HG02970 (cell line): ENCODE results near the gene GET4.

Source experiments
- ATAC-seq: cut with Tn5 transposase; IDR thresholded peaks from one replicate; pipeline ENCODE4 v1.9.1; 2021; ENCODE audit warnings: mild to moderate bottlenecking, moderate library complexity, moderate number of reproducible peaks; ENCODE audit not compliant: unreplicated experiment, low FRiP score

GET4 gene, protein sequence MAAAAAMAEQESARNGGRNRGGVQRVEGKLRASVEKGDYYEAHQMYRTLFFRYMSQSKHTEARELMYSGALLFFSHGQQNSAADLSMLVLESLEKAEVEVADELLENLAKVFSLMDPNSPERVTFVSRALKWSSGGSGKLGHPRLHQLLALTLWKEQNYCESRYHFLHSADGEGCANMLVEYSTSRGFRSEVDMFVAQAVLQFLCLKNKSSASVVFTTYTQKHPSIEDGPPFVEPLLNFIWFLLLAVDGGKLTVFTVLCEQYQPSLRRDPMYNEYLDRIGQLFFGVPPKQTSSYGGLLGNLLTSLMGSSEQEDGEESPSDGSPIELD

DNA sequence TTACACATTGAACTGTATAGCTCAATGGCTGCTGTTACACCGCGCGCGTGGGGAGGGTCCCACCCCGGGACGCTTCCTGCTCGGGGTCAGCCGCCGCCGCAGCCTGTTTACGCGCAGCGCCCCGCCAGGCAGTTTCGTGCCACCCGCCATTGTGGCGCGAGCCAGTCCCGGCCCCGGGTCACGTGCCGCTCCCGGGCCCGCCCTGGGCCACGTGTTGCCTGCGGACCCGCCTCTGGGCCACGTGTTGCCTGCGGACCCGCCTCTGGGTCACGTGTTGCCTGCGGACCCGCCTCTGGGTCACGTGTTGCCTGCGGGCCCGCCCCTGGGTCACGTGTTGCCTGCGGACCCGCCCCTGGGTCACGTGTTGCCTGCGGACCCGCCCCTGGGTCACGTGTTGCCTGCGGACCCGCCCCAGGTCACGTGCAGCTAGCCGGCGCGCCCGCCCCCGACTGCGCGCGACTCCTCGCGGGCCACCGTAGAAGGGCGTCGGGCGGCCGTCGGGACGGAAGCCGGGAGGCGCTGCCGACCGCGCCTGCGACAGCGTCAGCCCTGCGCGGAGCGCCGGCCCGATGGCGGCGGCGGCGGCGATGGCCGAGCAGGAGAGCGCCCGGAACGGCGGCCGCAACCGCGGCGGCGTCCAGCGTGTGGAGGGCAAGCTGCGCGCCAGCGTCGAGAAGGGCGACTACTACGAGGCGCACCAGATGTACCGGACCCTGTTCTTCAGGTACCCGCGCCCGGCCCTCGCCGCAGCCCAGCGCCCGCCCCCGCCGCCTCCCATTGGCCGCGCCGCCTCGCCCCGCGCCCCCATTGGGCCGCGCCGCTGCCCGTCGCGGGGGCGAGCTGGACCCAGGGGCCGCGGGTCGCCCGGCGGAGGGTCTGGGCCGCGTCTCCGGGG, at the start of gene GET4:
TSS of gene GET4 (plus strand) at position 478 of the 895 bp plus-strand sequence. CDS start at position 570, 92 bp downstream.
- ATAC-seq = peak; percentile 84

DNA sequence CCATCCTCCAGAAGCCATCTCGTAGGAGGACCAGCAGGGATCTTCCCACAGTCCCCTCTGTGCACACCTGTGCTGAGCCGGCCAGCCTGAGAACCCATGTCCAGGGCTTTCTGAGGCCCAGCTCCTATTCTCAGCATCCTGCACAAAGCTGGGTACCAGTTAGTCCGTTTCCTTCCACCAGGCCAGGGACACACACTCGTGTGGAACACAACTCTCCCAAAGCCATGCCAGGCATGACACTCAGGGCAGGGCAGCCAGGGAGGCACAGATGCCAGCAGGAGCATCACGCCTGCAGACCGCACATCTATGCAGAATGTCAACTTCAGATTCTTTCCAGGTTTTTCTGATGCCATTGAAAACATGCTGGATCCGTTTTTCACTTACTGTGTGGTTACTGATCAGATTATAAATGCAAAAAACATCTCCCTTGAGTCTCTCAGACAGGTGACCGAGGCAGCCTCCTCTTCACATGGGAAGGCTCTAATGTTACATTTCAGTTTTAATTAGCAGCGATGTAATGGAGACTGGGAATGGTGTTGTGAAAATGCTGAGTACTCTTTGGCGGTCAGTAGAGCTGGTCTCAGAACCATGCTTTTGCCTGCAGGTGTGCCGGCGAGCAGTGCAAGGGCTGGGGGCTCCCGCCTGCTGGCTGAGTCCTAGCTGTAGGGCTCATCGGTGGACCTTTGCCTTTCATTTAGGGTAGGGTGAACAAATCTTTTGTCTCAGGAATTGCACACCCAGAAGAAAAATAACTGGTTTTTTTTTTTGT, 47.4 kb upstream of the GET4 start:
- ATAC-seq = no peak

DNA sequence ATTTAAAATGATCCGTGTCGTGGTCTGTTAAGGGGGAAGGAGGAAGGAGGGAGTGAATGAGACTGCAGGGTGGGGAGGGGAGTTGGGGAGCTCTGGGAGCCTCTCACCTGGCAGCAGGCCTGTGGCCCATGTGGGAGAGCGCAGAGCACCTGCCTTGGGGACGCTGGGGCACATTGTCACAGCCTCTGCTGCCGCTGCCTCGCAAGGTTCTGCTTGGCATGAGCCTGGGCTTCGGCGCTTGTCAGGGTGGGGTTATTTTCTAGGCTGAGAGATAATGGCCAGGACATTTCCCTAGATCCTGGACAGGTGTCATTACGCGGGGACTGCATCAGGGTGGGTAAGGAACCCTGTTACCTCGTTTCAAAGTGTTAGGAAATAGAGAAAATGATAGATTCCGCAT, 46.3 kb upstream of the GET4 start:
- no peak for ATAC-seq

DNA sequence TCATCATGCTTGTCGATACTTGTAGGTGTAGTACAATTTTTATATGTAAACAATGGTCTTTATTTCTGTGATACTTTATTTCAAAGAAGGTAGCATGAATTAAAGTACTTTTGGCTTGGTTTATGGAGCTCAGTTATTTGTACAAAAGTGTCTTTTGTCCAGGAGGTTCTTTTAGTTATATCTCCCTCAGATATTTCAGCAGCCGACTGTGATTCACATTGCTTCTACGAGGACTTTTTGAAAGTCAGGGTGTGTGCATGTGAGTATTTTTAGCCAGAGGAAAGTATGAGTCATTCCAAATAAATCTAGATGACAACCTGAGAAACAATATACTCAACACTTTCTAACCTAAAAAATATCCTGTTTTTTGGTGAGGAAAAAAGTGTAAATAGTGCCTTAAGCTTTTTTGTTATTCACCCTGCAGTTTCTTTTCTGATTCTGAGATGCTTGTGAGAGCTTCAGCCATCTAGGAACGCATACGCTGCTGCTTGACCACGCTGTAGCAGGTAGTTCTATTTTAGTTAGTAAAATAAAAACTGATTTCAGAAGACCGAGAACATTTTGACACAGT, 44.7 kb upstream of the GET4 start:
- ATAC-seq = no peak

DNA sequence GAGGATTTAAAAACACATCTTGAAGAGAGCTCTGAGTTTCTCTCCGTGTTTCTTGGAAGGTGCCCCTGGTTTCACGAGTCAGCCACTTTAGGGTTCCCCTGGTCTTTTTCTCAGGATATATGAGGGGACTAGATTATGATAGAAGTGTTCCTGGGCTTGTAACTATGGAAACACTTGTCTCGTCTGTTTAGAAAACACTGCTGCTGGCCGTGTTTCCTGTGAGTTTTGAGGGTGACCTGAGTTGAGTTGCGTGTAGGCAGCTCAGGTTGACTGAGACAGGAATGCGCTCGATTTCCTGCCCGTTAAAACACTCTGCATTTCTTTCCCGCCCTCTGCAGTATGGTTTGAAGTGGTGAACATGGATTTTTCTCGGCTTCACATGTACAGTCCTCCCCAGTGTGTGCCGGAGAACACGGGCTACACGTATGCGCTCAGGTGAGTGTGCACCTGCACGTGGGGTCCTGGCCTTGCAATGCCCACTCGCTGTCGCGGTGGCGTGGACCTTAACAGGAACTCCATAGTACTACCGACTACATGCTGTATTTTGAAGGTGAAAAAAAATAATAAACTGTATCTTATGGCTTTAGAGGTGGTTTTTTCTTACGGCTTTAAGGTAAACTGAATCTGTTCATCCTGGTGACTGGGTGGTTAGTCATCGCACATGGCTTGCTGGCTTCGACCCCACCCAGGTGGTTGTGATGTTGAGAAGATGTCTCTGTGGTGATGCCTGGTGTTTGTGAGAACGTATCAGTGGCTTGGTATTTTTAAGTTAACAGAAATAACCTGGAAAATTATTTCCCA, 44.0 kb upstream of the GET4 start, which contains the start of gene SUN1:
TSS of gene SUN1 (plus strand) at position 310 of the 801 bp plus-strand sequence. CDS start at position 359, 49 bp downstream.
- ATAC-seq = no peak

DNA sequence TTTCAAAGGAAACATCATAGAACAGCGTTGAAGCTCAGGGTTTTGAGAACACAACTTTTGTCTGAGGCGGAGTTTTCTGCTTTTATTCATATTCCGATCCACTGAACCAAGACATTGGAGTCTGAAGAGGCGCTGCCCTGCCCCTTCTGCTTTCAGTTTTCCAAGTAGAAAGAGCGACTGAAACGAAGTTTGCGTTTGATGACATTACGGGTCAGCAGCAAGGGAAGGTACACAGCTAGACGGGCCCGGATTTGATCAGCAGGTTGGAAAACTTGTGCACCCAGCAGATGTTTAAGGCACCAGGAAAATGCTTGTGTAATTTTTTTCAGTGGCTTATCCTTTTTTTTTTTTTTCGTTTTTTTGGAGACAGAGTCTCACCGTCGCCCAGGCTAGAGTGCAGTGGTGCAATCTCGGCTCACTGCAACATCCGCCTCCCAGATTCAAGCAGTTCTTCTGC, 43.4 kb upstream of the GET4 start:
- ATAC-seq = no peak

DNA sequence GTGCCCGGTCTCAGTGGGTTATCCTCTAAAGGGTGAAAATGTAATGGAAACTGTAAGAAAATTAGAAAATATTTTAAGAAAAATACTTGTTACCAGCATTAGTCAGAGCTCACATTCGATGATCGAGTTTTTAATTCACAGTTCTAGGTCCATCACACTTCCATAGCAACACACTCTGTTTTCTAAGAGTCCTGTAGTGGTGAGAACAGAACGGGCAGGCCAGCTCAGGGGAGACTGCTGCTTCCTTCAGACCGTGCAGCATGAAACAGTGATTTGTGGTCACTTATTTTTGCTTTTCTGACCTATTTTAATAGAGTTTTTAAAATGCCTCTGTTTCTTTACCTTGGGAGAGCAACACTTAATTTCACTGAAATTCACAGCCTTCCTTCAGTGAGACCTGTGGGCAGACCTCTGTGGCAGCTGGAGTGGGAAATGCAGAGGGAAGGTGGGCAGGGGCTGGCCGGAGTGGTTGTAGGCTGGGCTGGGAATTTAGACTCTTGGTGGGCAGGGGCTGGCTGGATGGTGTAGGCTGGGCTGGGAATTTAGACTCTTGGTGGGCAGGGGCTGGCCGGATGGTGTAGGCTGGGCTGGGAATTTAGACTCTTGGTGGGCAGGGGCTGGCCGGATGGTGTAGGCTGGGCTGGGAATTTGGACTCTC, 42.6 kb upstream of the GET4 start:
- no peak for ATAC-seq

DNA sequence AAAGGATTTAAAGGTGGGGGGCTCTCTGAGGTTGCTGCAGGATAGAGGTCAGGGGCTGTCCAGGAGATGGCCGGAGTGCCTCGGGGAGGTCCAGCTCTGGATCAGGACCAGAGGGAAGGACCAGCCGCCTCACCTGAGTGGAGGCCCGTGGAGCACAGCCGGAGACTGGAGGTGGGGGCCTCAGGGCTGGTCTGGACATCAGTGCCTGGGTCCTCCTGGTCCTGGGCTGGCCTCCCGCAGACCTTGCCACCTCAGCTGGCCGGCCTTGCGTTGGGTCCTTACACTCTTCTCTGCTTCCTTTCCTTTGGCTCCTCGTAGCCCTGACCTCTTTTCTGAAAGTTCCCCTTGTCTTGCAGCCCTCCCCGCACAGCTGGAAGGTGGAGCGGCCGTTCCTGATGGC, 42.1 kb upstream of the GET4 start:
- ATAC-seq = no peak

DNA sequence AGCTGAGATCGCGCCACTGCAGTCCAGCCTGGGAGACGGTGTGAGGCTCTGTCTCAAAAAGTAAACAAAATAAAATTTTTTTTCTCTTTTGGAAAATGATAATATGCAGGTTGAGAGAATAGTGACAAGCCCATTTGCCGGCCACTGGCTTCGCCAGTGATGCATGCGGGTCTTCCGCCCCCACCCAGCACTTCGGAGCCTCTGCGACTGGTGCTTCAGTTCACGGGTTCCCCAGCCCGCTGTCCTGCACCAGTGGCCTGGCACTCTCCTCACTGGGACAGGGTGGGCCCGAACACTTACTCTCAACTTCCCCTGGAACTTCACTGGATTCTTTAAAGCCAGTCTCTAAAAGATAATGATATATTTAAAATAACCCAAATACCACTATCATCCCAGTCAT, 41.3 kb upstream of the GET4 start:
- no peak for ATAC-seq

DNA sequence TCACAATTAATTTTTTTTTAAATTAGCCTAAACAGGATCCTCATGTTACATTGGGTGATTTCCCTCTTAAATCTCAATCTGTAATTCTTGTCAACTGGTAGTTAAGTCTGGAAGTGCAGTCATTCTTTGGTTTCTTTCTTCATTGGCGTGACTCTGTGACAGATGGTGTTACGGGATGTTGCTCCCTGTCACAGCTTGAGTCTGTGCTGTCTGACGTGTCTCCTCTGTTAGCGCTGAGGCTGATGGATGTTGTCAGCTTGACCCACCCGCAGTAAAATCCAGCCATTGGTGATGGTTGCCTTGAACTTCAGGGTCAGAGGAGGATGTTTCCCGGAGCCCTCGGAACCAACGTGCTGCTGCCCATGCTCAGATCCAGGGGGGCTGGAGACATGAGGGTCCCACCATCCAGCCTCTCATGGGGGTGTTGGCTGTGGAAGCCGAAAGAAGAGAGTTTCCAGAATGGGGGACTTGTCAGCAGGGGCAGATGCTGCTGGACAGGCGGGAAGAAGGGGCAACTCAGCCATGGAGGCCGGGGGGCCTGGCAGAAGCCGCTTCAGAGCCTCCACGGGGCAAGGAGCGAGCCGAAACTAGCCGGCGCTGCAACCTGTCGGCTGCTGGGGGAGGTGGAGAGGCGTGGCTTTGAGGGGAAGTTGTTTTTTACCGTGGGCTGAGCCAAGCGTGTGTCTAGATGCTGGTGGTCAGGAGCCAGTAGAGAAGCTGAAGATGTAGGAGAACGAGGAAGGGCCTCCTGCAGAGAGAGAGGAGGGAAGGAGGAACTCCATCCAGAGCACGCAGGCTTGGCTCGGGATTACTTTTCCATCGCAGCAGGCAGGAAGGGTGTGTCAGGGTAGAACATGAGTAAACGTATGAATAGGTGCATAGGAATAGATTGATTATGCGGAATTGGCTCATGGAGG, 40.6 kb upstream of the GET4 start:
- no peak for ATAC-seq

DNA sequence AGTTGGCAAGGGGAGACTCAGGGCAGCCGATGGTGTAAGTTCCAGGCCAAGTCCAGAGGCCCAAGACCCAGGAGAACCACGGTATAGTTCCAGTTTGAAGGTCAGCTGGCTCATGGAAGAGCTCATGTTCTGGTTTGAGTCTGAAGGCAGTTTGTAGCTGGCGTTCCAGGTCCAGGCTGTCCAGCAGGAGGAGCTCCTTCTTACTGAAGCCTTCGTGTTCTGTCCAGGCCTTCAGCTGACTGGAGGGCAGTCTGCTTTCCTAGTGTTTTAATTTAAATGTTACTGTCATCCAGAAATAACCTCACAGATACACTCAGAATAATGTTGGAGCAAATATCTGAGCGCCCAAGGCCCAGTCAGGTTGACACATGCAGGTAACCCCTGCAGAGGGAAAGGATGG, 39.9 kb upstream of the GET4 start:
- no peak for ATAC-seq

DNA sequence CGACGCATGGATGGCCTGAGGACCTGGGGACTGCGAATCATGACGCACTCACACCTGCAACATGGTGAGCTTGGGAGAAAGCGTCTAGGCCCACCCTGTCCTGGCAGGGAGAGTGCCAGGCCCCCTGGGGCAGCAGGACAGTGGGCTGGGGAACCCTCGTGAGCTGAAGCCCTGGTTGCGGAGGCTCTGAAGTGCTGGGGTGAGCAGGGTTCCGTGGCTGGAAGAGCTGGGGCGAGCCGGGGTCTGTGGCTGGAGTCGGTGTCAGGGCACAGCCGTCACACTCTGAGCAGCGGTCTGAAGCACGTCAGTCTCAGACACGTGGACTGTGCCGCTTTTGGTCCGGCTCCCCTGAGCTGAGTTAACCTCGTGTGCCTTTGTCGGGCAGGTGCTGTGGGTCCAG, 39.4 kb upstream of the GET4 start:
- no peak for ATAC-seq

DNA sequence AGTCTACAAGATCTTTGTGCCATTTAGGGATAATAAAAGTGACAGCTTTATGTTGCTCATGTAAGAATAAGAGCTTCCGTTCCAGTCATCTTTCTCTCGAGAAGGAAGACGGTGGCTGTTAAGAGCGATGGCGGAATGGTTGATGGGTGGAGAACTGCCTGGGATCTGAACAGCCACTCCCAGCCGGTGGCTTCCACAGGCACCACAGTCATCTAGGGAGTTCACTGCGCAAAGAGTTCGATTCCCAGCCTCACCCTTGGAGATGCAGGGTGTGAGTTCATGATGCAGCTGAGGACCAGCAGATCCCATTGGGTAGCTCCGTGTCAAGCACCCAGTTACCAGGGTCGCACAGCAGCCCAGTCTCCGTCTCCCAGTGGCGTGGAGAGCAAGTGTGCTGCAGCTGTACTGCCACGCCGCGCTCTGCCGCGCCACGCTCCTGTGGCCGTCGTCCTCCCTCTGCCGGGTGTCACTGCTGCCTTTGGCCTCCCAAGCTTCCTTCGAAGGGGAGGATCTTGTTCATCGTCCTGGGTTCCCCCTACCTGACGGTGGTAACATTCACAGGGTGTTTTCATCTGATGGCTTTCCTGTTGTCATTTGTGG, 36.3 kb upstream of the GET4 start:
- ATAC-seq = no peak

DNA sequence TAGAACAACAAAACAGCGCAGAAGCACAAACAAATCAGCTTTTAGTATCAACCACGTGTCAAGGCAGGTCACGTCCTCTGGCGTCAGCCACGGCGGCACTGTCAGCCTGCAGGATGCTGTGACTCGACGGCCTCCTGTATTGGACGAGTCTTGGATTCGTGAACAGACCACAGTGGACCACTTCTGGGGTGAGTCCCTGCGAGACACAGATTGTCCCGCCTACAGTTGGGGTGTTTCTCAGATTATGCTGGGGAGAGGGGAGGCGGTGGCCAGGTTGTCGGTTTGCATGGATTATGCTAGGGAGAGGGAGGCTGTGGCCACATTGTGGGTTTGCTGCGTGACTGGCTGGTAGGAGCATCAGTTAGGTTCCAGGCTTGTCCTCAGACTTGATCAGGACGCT, 34.4 kb upstream of the GET4 start:
- no peak for ATAC-seq

DNA sequence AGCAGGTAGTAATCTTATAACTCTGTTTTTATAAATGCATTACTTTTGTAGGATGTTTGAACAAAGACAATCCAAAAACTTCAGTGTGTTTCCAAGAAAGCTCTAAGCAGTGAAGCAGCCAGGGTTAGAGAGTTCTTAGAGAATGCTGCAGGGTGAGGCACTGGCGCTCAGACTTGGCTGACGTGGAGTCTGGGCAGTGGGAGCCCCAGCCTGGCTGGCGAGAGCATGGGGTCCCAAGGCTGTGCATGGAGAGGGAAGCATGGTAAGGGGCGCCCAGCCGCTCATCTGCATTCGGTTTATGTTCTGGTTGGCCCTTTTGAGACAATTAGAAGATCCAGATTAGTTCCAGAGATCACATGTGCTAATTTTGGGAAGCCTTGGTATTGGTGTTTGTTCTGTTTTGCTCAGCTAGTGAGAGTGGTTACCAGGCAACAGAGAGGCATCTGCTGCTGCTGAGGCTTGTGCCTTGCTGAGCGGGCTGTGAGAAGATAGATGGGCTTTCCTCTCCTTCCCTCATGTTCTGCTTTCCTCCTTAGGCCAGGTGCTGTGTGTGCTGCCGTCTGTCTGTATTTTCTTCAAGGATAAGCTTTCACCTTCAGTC, 33.8 kb upstream of the GET4 start:
- no peak for ATAC-seq

DNA sequence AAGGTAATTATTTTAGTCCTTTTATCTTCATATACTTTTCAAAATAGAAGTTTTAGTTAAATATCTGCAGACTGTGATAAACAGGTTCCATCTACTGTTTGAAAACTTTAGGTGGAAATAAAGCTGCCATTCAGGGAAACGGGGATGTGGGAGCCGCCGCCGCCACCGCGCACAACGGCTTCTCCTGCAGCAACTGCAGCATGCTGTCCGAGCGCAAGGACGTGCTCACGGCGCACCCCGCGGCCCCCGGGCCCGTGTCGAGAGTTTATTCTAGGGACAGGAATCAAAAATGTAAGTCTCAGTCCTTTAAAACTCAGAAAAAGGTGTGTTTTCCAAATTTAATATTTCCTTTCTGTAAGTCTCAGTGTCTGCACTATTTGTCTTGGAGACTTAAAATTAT, 33.1 kb upstream of the GET4 start:
- no peak for ATAC-seq

DNA sequence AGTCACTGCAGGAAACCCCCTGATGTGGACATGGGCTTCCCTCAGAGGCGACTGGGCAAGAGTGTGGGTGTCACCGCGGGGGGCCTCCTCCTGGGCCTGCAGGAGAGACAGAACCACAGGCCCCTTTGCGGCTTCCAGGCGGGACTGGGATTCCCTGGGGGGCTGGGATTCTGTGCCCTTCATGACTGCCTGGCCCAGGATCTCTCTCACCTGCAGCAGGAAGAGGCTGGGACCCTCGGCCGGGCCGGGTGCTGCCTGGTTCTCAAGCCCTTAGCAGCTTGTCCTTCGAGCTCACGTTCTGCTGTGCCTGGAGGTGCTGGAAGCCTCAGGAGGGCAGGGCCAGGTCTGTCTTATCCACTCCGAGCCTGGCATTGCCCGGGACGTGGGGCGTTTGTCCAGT, 32.3 kb upstream of the GET4 start:
- ATAC-seq = no peak
